Measurements from ENCODE around the gene GMCL2.
A peak's percentile ranks its signal among the peaks of the same experiment; 100 is the strongest.

Gene GMCL2

DNA sequence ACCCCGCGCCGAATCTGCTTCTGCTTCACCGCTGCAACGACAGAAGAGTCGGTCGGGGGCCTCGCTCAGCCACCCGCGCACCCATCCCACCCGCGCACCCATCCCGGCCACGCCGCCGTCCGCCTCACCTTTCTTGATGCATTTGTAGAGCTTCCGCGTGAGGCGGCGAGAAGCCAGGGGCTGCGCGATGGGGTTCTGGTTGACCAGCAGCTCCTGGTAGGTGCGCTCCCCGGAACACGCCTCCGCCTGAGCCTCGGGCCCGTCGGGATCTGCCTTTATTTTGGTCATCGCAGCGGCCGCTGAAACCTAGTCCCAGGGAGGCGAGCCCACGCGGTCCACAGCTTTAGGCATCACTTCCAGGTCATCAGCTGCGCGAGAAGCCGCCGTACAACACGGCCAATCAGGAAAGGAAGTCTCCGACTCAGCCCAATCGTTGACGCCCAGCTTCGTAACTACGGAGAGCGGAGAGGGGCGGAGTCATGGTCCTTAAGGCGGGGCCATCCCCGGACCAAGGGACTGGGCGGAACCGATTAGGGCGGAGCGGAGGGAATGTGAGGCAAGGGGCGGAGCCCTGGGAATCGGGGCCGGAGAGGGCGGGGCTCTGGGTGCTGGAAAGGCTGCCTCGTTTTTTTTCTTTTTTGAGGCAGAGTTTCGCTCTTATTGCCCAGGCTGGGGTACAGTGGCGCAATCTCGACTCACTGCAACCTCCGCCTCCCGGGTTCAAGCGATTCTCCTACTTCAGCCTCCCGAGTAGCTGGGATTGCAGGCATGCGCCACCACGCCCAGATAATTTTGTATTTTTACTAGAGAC is 33.4 kb downstream of the GMCL2 start, which contains the start of gene NHP2:
TSS of gene NHP2 (minus strand) at position 356 of the 811 bp plus-strand sequence. CDS start at position 288, 68 bp downstream.
- Histone ChIP-seq H3K4me3 (ENCODE audit: low read depth, low read length) (peak within 1 kb of the TSS; percentile 100), H3K27ac (ENCODE audit: low read depth, low read length) (no peak within 1 kb of the TSS; the same call in 1 of the 2 replicates), H3K4me1 (ENCODE audit: control insufficient read depth, insufficient read depth, low read length, unreplicated experiment) (peaks cover 20% of the 10 kb centered on the region), H3K27me3 (ENCODE audit: insufficient read depth, low read length) (no peaks in the 10 kb centered on the region), H2AFZ (ENCODE audit: low read length, unreplicated experiment) (peak within 1 kb of the TSS; percentile 24), H3K36me3 (ENCODE audit: insufficient read depth, low read length) (peaks cover 5% of the 10 kb centered on the region; the same call in 1 of the 2 replicates), H3K79me2 (ENCODE audit: control insufficient read depth, insufficient read depth, low read length, unreplicated experiment) (peaks cover 11% of the 10 kb centered on the region)

DNA sequence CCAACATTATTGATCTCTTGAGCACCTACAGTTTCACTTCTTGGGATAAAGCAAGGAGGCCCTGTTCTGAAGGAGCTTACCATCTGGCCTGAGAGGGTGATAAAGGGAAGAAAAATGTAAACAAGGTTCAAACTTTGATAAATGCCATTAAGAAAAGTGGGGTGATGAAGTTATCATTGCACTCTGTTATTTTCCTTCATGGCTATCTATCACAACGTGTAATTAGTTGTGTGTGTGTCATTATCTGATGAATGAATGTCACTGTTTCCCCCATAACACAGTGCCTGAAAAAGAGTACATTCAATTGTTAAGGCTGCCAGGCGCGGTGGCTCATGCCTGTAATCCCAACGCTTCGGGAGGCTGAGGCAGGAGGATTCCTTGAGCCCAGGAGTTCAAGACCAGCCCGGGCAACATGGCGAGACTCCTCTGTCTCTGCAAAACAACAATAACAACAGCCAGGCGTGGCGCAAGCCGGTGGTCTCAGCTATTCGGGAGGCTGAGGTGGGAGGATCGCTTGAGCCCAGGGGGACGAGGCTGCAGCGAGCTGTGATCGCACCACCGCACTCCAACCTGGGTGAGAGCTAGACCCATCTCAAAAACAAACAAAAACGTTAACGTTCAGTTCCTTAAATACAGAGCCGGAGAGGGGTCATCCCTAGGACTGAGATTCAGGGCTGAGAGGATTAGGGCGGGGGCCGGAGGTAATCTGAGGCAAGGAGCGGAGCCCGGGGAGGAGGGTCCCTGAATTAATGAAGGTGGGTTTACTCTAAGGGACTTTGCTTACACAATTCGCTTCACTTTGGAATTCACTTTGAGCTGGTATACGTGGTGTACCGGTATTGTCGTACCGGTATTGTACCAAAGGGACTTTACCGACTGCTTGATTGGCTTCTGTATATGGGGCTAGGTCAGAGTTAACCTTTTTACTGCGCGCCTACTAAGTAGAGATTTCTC is 34.4 kb downstream of the GMCL2 start:
- H2AFZ ChIP-seq (ENCODE audit: low read length, unreplicated experiment), result peak overlapping the region; percentile 24
- H3K79me2 ChIP-seq (ENCODE audit: control insufficient read depth, insufficient read depth, low read length, unreplicated experiment), result peaks cover 11% of the 10 kb centered on the region
- no peaks in the 10 kb centered on the region for H3K27me3 ChIP-seq (ENCODE audit: insufficient read depth, low read length)
- peaks cover 20% of the 10 kb centered on the region for H3K4me1 ChIP-seq (ENCODE audit: control insufficient read depth, insufficient read depth, low read length, unreplicated experiment)
- no peak overlapping the region for H3K27ac ChIP-seq (ENCODE audit: low read depth, low read length)
- peaks cover 5% of the 10 kb centered on the region; the same call in 1 of the 2 replicates for H3K36me3 ChIP-seq (ENCODE audit: insufficient read depth, low read length)
- H3K4me3 ChIP-seq (ENCODE audit: low read depth, low read length), result peak overlapping the region; percentile 100

DNA sequence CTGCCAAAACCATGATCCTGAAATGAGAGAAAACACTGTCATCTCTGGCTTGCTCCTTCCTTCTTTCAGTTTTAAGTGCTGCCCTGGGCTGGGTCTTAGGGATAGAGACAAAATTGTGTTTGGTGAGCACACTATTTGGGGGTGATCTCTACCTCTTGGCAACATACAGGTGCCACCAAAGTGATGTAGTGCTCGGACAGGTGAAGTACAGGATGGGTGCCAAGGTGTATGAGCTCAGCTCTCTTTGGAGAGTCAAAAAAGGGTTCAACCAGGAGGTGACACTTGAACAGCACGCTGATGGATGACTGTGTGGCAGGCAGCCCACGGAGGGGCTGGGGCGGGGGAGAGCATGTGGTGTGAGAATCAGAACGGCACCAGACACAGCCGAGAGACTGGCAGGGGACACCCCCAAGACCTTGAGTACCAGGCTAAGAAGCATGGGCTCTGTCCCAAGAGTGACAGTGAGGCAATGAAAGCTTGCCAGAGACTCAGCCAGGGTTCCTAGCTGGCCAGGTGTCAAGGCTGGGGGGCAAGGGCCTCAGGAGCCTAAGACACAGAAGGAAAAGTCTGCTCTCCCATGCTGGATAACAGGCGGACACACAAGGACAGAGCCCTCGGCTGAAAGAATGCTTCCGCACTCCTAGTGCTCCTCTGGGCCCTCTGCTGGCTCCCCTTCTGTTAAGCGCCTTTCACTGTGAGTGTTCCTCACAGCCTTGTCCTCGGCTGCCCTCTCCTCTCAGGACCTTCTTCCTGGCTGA is 36.0 kb downstream of the GMCL2 start:
- Histone ChIP-seq H3K4me1 (ENCODE audit: control insufficient read depth, insufficient read depth, low read length, unreplicated experiment) (peaks cover 20% of the 10 kb centered on the region), H3K4me3 (ENCODE audit: low read depth, low read length) (no peak overlapping the region), H3K27me3 (ENCODE audit: insufficient read depth, low read length) (no peaks in the 10 kb centered on the region), H3K79me2 (ENCODE audit: control insufficient read depth, insufficient read depth, low read length, unreplicated experiment) (peaks cover 11% of the 10 kb centered on the region), H3K36me3 (ENCODE audit: insufficient read depth, low read length) (peaks cover 10% of the 10 kb centered on the region; the same call in 1 of the 2 replicates), H3K27ac (ENCODE audit: low read depth, low read length) (no peak overlapping the region), H2AFZ (ENCODE audit: low read length, unreplicated experiment) (no peak overlapping the region)

DNA sequence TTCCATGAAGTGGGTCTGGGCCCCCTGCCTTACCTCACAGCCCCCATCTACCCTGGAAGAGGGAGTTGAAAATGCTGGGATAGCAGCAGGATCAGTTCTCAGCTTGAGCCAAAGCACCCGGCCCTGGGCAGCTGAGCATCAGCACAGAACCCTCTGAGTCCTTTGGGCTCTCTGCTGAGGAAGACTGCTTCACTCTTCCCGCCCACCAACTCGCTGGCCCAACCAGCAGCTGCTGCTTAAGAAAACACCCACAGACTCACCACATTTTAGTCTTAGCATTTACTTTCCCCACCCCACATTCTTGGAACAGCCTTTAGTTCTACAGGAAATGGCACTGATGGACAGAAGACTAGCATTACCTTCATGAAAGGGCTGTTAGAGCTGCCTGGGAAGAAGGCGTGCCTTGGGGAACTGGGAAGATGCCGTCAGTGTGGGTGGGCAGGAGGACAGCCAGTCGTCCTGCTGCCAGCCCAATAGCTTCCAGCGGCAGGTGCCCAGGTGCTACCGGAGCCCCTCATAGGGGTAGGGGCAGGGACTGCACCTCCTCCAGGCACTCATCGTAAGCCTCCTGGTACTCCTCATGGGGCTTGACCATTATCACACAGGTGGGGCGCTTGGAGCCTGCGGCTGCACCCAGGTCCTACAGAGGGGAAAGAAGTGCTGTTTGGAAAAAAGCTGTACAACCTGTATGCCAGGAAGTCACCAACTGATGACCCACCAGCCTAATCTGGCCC is 37.8 kb downstream of the GMCL2 start:
- Histone ChIP-seq H3K27me3 (ENCODE audit: insufficient read depth, low read length) (no peaks in the 10 kb centered on the region), H3K4me3 (ENCODE audit: low read depth, low read length) (no peak overlapping the region), H3K79me2 (ENCODE audit: control insufficient read depth, insufficient read depth, low read length, unreplicated experiment) (peaks cover 11% of the 10 kb centered on the region), H3K4me1 (ENCODE audit: control insufficient read depth, insufficient read depth, low read length, unreplicated experiment) (peaks cover 14% of the 10 kb centered on the region), H2AFZ (ENCODE audit: low read length, unreplicated experiment) (no peak overlapping the region), H3K27ac (ENCODE audit: low read depth, low read length) (no peak overlapping the region), H3K36me3 (ENCODE audit: insufficient read depth, low read length) (peaks cover 10% of the 10 kb centered on the region; the same call in 1 of the 2 replicates)

DNA sequence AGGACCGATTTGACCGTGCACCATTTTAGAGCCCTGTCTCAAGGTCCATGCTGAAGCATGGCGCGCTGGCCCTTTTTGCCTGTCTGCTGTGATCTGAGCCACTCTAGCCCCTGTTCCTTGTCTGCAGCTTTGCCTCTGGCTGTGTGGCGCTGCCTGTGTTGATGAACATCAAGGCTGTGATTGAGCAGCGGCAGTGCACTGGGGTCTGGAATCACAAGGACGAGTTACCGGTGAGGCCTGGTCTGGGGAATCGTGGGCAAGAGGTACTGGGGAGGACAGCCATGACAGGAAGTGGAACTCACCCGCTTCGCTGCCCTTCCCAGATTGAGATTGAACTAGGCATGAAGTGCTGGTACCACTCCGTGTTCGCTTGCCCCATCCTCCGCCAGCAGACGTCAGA is 39.8 kb downstream of the GMCL2 start:
- peaks cover 6% of the 10 kb centered on the region for H3K4me1 ChIP-seq (ENCODE audit: control insufficient read depth, insufficient read depth, low read length, unreplicated experiment)
- no peak overlapping the region for H3K4me3 ChIP-seq (ENCODE audit: low read depth, low read length)
- H2AFZ ChIP-seq (ENCODE audit: low read length, unreplicated experiment), result no peak overlapping the region
- no peaks in the 10 kb centered on the region for H3K27me3 ChIP-seq (ENCODE audit: insufficient read depth, low read length)
- peaks cover 10% of the 10 kb centered on the region; the same call in 1 of the 2 replicates for H3K36me3 ChIP-seq (ENCODE audit: insufficient read depth, low read length)
- no peak overlapping the region for H3K27ac ChIP-seq (ENCODE audit: low read depth, low read length)
- H3K79me2 ChIP-seq (ENCODE audit: control insufficient read depth, insufficient read depth, low read length, unreplicated experiment), result peaks cover under 1% of the 10 kb centered on the region

DNA sequence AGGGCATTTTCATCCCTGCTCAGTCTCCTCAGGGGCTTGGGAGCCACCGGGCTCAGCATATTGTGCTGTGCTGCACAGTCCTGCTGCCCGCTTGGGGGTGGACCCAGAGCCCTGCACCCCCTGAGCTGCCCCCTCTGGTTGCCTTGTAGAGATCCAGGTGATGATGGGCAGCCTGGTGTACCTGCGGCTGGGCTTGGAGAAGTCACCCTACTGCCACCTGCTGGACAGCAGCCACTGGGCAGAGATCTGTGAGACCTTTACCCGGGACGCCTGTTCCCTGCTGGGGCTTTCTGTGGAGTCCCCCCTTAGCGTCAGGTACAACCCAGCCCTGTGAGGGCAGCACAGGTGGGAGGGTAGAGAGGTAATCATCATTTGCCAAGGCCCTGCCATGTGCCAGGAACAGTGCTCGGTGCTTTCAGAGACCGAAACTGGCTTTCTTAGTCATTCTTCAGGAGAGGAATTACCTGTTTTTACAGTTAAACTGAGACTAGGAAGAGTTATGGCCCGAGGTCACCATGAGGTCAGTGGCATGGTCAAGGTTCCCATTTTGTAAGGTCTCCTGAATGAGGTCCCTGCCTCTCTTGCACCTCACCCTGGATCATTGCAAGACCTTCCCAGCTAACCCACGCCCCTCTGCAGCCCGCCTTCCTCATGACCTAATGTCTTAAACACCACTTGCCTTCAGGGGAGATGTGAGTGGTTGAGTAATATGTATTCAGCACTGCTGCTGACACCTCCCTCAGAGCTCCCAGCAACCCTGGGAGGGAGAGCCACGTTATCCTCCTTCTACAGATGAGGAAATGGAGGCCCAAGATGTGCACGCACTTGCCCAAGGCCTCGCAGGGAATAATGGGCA is 41.0 kb downstream of the GMCL2 start:
- no peak overlapping the region for H2AFZ ChIP-seq (ENCODE audit: low read length, unreplicated experiment)

DNA sequence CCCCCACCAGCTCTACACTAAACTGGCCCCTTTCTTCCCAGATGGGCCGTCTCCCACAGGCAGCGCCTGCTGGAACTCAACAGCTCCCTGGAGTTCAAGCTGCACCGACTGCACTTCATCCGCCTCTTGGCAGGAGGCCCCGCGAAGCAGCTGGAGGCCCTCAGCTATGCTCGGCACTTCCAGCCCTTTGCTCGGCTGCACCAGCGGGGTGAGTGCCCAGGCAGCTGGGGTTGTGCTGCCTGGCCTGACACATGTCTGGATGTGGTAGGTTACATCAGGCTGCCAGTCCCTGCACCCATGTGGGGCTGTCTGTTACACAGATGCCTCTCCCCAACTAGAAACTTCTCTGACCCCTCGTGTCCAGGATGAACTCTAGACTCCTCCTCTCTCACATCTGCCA is 43.3 kb downstream of the GMCL2 start:
- Histone ChIP-seq H3K27ac (ENCODE audit: low read depth, low read length) (no peak overlapping the region), H3K27me3 (ENCODE audit: insufficient read depth, low read length) (no peaks in the 10 kb centered on the region), H2AFZ (ENCODE audit: low read length, unreplicated experiment) (no peak overlapping the region), H3K79me2 (ENCODE audit: control insufficient read depth, insufficient read depth, low read length, unreplicated experiment) (no peaks in the 10 kb centered on the region), H3K36me3 (ENCODE audit: insufficient read depth, low read length) (peaks cover 5% of the 10 kb centered on the region; the same call in 1 of the 2 replicates), H3K4me3 (ENCODE audit: low read depth, low read length) (no peak overlapping the region), H3K4me1 (ENCODE audit: control insufficient read depth, insufficient read depth, low read length, unreplicated experiment) (no peaks in the 10 kb centered on the region)

More for the DNA sequence above, 41.0 kb downstream of the GMCL2 start:
- H3K4me1 ChIP-seq (ENCODE audit: control insufficient read depth, insufficient read depth, low read length, unreplicated experiment), result no peaks in the 10 kb centered on the region
- no peaks in the 10 kb centered on the region for H3K79me2 ChIP-seq (ENCODE audit: control insufficient read depth, insufficient read depth, low read length, unreplicated experiment)
- H3K36me3 ChIP-seq (ENCODE audit: insufficient read depth, low read length), result peaks cover 10% of the 10 kb centered on the region; the same call in 1 of the 2 replicates
- H3K27me3 ChIP-seq (ENCODE audit: insufficient read depth, low read length), result no peaks in the 10 kb centered on the region
- no peak overlapping the region for H3K27ac ChIP-seq (ENCODE audit: low read depth, low read length)
- no peak overlapping the region for H3K4me3 ChIP-seq (ENCODE audit: low read depth, low read length)

DNA sequence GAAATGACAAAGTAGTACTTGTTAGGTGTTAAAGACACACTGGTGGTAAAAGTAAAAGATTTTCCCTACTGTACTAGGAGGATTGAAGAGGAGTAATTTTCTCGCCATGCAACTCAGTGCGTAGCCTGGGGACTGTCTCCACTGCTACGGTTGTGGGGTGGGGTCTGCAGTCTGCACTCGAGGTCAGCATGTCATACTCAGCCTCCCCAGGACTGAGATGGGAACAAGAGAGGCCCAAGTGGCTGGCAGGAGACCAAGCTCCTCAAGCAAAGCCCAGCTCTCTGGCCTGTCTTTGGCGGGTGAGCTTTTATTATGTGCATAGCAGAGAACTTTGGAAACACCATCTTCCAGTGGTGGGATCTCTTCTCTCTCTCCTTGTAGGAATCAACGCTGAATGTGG is 43.9 kb downstream of the GMCL2 start:
- H3K27me3 ChIP-seq (ENCODE audit: insufficient read depth, low read length), result no peaks in the 10 kb centered on the region
- H3K4me3 ChIP-seq (ENCODE audit: low read depth, low read length), result no peak overlapping the region
- H3K36me3 ChIP-seq (ENCODE audit: insufficient read depth, low read length), result peaks cover 5% of the 10 kb centered on the region; the same call in 1 of the 2 replicates
- no peak overlapping the region for H3K27ac ChIP-seq (ENCODE audit: low read depth, low read length)
- H2AFZ ChIP-seq (ENCODE audit: low read length, unreplicated experiment), result no peak overlapping the region
- H3K4me1 ChIP-seq (ENCODE audit: control insufficient read depth, insufficient read depth, low read length, unreplicated experiment), result no peaks in the 10 kb centered on the region
- no peaks in the 10 kb centered on the region for H3K79me2 ChIP-seq (ENCODE audit: control insufficient read depth, insufficient read depth, low read length, unreplicated experiment)

DNA sequence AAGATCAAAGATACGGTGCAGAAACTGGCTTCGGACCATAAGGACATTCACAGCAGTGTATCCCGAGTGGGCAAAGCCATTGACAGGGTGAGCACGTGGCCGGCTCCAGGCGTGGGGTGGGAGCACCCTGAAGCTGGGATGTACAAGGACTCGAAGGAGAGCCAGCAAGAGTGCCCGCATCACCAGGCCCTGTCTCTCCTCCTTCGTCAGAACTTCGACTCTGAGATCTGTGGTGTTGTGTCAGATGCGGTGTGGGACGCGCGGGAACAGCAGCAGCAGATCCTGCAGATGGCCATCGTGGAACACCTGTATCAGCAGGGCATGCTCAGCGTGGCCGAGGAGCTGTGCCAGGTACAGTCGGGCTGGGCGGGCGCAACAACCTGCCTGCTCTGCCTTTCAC is 44.5 kb downstream of the GMCL2 start:
- H3K79me2 ChIP-seq (ENCODE audit: control insufficient read depth, insufficient read depth, low read length, unreplicated experiment), result no peaks in the 10 kb centered on the region
- H3K27ac ChIP-seq (ENCODE audit: low read depth, low read length), result no peak overlapping the region
- H3K36me3 ChIP-seq (ENCODE audit: insufficient read depth, low read length), result peaks cover 5% of the 10 kb centered on the region; the same call in 1 of the 2 replicates
- H2AFZ ChIP-seq (ENCODE audit: low read length, unreplicated experiment), result no peak overlapping the region
- H3K4me1 ChIP-seq (ENCODE audit: control insufficient read depth, insufficient read depth, low read length, unreplicated experiment), result no peaks in the 10 kb centered on the region
- H3K27me3 ChIP-seq (ENCODE audit: insufficient read depth, low read length), result no peaks in the 10 kb centered on the region
- H3K4me3 ChIP-seq (ENCODE audit: low read depth, low read length), result no peak overlapping the region
